PC-3 (cell line): Measurements from ENCODE around the gene DLGAP3. TPM values are rescaled to one million over a fixed set of nuclear protein-coding genes. Genes with fewer than 3 reads are reported as not detected.

Experiments
- ATAC-seq: fragments of 200-7000 bp; cut with Tn5 transposase; 2 replicates; pipeline ENCODE4 v1.9.1; 2020; ENCODE audit warnings: mild to moderate bottlenecking, moderate library complexity
- BruUV-seq: library from RNA; stranded (reverse); fragments of 400-500 nt; replicated peaks from 2 replicates; lab custom pipeline; 2021; lab: Mats Ljungman, UMichigan
- CTCF ChIA-PET: fragments of 300-600 bp; sonication (Branson Sonifier 250); formaldehyde crosslinking; loops from one replicate; lab custom pipeline; 2022; ENCODE audit warnings: antibody characterized with exemption; lab: Charles Lee
- POLR2A ChIA-PET: fragments of 300-600 bp; sonication (Branson Sonifier 250); formaldehyde crosslinking; loops from one replicate; lab custom pipeline; 2022; ENCODE audit warnings: antibody characterized with exemption; ENCODE audit not compliant: unreplicated experiment; lab: Charles Lee
- DNase-seq: peaks from one replicate; pipeline ENCODE4 v3.0.0-alpha.2; 2015
- H2AFZ ChIP-seq: fragments of 300-600 bp; sonication (generic); 2 replicates; pipeline ENCODE4 v1.6.0; 2016; ENCODE audit warnings: antibody characterized with exemption, low read length
- H3F3A ChIP-seq: fragments of 300-600 bp; sonication (generic); one replicate; pipeline ENCODE4 v1.6.0; 2017; ENCODE audit warnings: antibody characterized with exemption, low read length, control low read depth, mild to moderate bottlenecking; ENCODE audit not compliant: unreplicated experiment
- H3K27ac ChIP-seq: fragments of 300-600 bp; sonication (generic); 2 replicates; pipeline ENCODE4 v1.5.1; 2016; ENCODE audit warnings: mild to moderate bottlenecking, low read length
- H3K27me3 ChIP-seq: fragments of 300-600 bp; sonication (generic); 2 replicates; pipeline ENCODE4 v1.6.1; 2016; ENCODE audit warnings: low read length, mixed read lengths
- H3K36me3 ChIP-seq: fragments of 300-600 bp; sonication (generic); 2 replicates; pipeline ENCODE4 v1.6.1; 2016; ENCODE audit warnings: low read depth, mixed run types, low read length, mixed read lengths
- H3K4me1 ChIP-seq: fragments of 300-600 bp; sonication (generic); 2 replicates; pipeline ENCODE4 v1.5.1; 2016; ENCODE audit warnings: low read length; ENCODE audit not compliant: insufficient read depth
- H3K4me2 ChIP-seq: fragments of 300-600 bp; sonication (generic); 2 replicates; pipeline ENCODE4 v1.6.0; 2016; ENCODE audit warnings: low read length
- H3K4me3 ChIP-seq: fragments of 300-600 bp; sonication (generic); 2 replicates; pipeline ENCODE4 v1.5.1; 2016; ENCODE audit warnings: mild to moderate bottlenecking, low read length, mixed read lengths
- H3K79me2 ChIP-seq: fragments of 300-600 bp; sonication (generic); 2 replicates; pipeline ENCODE4 v1.6.1; 2017; ENCODE audit warnings: low read length, mixed read lengths
- H3K9ac ChIP-seq: fragments of 300-600 bp; sonication (generic); 2 replicates; pipeline ENCODE4 v1.6.0; 2016; ENCODE audit warnings: mild to moderate bottlenecking, low read length
- H3K9me2 ChIP-seq: fragments of 300-600 bp; sonication (generic); replicated peaks from 2 replicates; pipeline ENCODE4 v1.6.1; 2016; ENCODE audit warnings: mixed run types, low read length, mixed read lengths
- H3K9me3 ChIP-seq: fragments of 300-600 bp; sonication (generic); 2 replicates; pipeline ENCODE4 v1.6.1; 2016; ENCODE audit warnings: low read length, mixed read lengths
- H4K20me1 ChIP-seq: fragments of 300-600 bp; sonication (generic); 2 replicates; pipeline ENCODE4 v1.6.1; 2016; ENCODE audit warnings: low read length, mixed read lengths
- CTCF ChIP-seq: fragments of 300-600 bp; sonication (generic); conservative IDR thresholded peaks from 2 replicates; pipeline ENCODE4 v1.5.1; 2017; ENCODE audit warnings: antibody characterized with exemption, low read depth, mild to moderate bottlenecking, low read length
- EZH2 ChIP-seq: fragments of 300-600 bp; sonication (generic); IDR thresholded peaks from one replicate; pipeline ENCODE4 v1.6.1; 2017; ENCODE audit warnings: antibody characterized with exemption, mild to moderate bottlenecking, low read length; ENCODE audit not compliant: unreplicated experiment
- EZH2phosphoT487 ChIP-seq: fragments of 300-600 bp; sonication (generic); IDR thresholded peaks from 2 replicates; pipeline ENCODE4 v1.6.1; 2018; ENCODE audit warnings: mild to moderate bottlenecking, antibody characterized with exemption, low read length, borderline replicate concordance
- intact Hi-C: fragments of 100-400 bp; cut with micrococcal nuclease; formaldehyde crosslinking; loops from 2 replicates; pipeline ENCODE4 v1.9.0; 2023
- total RNA-seq: library from RNA; depleted of rRNA; stranded (reverse); fragments of >200 nt; gene quantifications from 2 replicates; pipeline ENCODE4 v1.2.3, GENCODE V29; 2014

Gene DLGAP3
- total RNA-seq, 1 experiment from 2014 or later: not detected

DNA sequence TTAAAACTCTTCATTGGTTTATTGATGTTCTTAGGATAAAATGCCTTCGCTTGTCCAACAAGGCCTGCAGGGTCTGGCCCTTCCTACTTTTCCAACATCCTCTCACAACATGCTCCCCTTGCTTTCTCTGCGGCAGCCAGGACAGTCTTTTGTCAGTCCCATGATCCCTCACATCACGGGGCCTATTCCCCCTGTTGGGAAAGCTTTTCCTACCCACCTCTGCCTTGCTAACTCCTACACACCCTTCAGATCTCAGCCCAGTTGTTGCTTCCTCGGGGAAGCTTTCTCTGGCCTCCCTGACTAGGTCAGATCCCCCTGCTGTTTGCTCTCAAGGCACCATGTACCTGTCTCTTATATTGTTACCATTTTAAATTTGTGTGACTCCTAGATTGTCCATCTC, 19.0 kb downstream of the DLGAP3 start:
- H3K9ac ChIP-seq: no peak overlapping the region
- no peaks in the 10 kb centered on the region for H3K9me2 ChIP-seq
- DNase-seq: no peak
- no peak overlapping the region for H2AFZ ChIP-seq
- ChIA-PET CTCF (no interaction called here), POLR2A (no interaction called here)
- BruUV-seq: no TSS peak
- no peaks in the 10 kb centered on the region for H3K9me3 ChIP-seq
- ATAC-seq: no peak
- H3K79me2 ChIP-seq: no peaks in the 10 kb centered on the region
- H3F3A ChIP-seq: no peaks in the 10 kb centered on the region
- H4K20me1 ChIP-seq: no peaks in the 10 kb centered on the region
- no peak overlapping the region for H3K4me2 ChIP-seq
- no peaks in the 10 kb centered on the region for H3K36me3 ChIP-seq
- no peak overlapping the region for H3K27ac ChIP-seq
- TF ChIP-seq CTCF: no peak
- TF ChIP-seq EZH2phosphoT487: no peak
- TF ChIP-seq EZH2: no peak
- intact Hi-C loops: no loop called here
- no peaks in the 10 kb centered on the region for H3K4me1 ChIP-seq
- peaks cover 38% of the 10 kb centered on the region for H3K27me3 ChIP-seq
- H3K4me3 ChIP-seq: no peak overlapping the region

GRCh38 chr1:34908369-34908768, 21.1 kb downstream of the DLGAP3 start:
- intact Hi-C loops: no loop called here
- no peak overlapping the region for H3K4me3 ChIP-seq
- peaks cover 23% of the 10 kb centered on the region for H3K27me3 ChIP-seq
- no peak overlapping the region for H3K9ac ChIP-seq
- no peaks in the 10 kb centered on the region for H3K79me2 ChIP-seq
- H3K36me3 ChIP-seq: no peaks in the 10 kb centered on the region
- no peak overlapping the region for H3K27ac ChIP-seq
- ChIA-PET CTCF (no interaction called here), POLR2A (no interaction called here)
- H4K20me1 ChIP-seq: no peaks in the 10 kb centered on the region
- H3F3A ChIP-seq: no peaks in the 10 kb centered on the region
- H3K9me3 ChIP-seq: no peaks in the 10 kb centered on the region
- no peak for ATAC-seq
- H3K9me2 ChIP-seq: no peaks in the 10 kb centered on the region
- no peak overlapping the region for H2AFZ ChIP-seq
- H3K4me2 ChIP-seq: no peak overlapping the region
- TF ChIP-seq CTCF: no peak
- TF ChIP-seq EZH2phosphoT487: no peak
- TF ChIP-seq EZH2: no peak
- BruUV-seq: no TSS peak
- H3K4me1 ChIP-seq: no peaks in the 10 kb centered on the region
- DNase-seq: no peak

DNA sequence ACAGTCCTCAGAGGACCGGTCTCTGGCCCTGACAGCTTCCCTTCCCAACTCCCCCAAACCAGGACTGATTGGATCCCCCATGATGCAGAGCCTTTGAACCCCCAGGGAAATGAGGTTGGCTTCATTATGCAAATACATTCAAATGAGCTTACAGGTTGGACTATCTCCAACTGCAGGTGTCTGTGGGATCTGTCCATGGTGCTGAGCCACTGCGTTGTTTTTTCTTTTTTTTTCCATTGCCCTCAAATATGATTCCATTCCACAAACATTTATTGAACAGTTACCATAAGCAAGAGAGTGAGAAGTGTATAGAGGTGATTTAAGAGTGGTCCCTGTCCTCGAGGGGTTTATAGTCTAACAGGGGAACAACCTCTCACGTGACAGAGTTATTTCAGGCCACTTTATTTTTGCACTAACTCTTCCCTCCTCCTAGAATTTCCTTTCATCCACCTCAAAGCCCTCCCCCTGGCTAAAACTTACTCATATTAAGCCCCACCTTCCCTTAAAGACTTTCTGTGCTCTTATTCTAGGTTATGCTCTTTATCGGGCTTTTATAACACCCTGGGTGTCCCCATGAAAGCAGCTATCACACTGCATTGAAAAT, 21.9 kb downstream of the DLGAP3 start:
- Histone ChIP-seq H3F3A (no peaks in the 10 kb centered on the region), H3K9ac (no peak overlapping the region), H3K4me3 (no peak overlapping the region), H3K79me2 (no peaks in the 10 kb centered on the region), H3K4me2 (no peak overlapping the region), H3K9me2 (no peaks in the 10 kb centered on the region), H3K9me3 (no peaks in the 10 kb centered on the region), H2AFZ (no peak overlapping the region), H3K36me3 (no peaks in the 10 kb centered on the region), H3K27ac (no peak overlapping the region), H3K4me1 (no peaks in the 10 kb centered on the region), H3K27me3 (peaks cover 25% of the 10 kb centered on the region), H4K20me1 (no peaks in the 10 kb centered on the region)
- intact Hi-C loops: no loop called here
- ATAC-seq (no peak), DNase-seq (no peak)
- POLR2A ChIA-PET: no interaction called here
- no TSS peak for BruUV-seq
- CTCF ChIA-PET: no interaction called here
- TF ChIP-seq EZH2phosphoT487: no peak
- no peak for TF ChIP-seq EZH2
- no peak for TF ChIP-seq CTCF
